Myocyte (in vitro differentiated cells): ENCODE measurements around the gene CPLX3. TPM values are rescaled to one million over a fixed set of nuclear protein-coding genes. Genes with fewer than 3 reads are reported as not detected.
A peak's percentile ranks its signal among the peaks of the same experiment; 100 is the strongest.

ENCODE experiments used
- DNase-seq: peaks from one replicate; pipeline ENCODE4 v3.0.0-alpha.2; 2012; ENCODE audit warnings: low read depth
- total RNA-seq: library from RNA; depleted of rRNA; stranded (reverse); fragments of >200 nt; gene quantifications from 2 replicates; pipeline ENCODE4 v1.2.3, GENCODE V29; 2014

The CPLX3 gene
- total RNA-seq, 1 donor from 2014 or later: not detected

GRCh38 chr15:74827614-74828013 lies 1.2 kb downstream of the CPLX3 start:
- no peak for DNase-seq

- no peak for DNase-seq
These were observed 2.4 kb downstream of the CPLX3 start for GRCh38 chr15:74828835-74829234.

- DNase-seq: no peak
These were observed 3.1 kb downstream of the CPLX3 start for GRCh38 chr15:74829486-74829885.

GRCh38 chr15:74829991-74830390 lies 3.6 kb downstream of the CPLX3 start:
- DNase-seq: no peak

- DNase-seq: peak; percentile 93
These were observed 4.4 kb downstream of the CPLX3 start for GRCh38 chr15:74830868-74831267.

GRCh38 chr15:74831813-74832495 lies 5.5 kb downstream of the CPLX3 start:
- DNase-seq: no peak

GRCh38 chr15:74832826-74833225 lies 6.4 kb downstream of the CPLX3 start:
- no peak for DNase-seq

- DNase-seq: peak; percentile 43
These were observed 7.1 kb downstream of the CPLX3 start for GRCh38 chr15:74833376-74834107.

GRCh38 chr15:74835312-74835823 lies 8.9 kb downstream of the CPLX3 start:
- DNase-seq: peak; percentile 61

GRCh38 chr15:74836846-74837245 lies 10.4 kb downstream of the CPLX3 start:
- DNase-seq: no peak

- no peak for DNase-seq
These were observed 11.2 kb downstream of the CPLX3 start for GRCh38 chr15:74837482-74838136.

GRCh38 chr15:74838137-74838516 lies 11.7 kb downstream of the CPLX3 start:
- DNase-seq: no peak

GRCh38 chr15:74838746-74839525 lies 12.5 kb downstream of the CPLX3 start:
- no peak for DNase-seq

- no peak for DNase-seq
These were observed 13.3 kb downstream of the CPLX3 start for GRCh38 chr15:74839526-74840395.

GRCh38 chr15:74840851-74841775 lies 14.7 kb downstream of the CPLX3 start:
- no peak for DNase-seq

- no peak for DNase-seq
These were observed 15.5 kb downstream of the CPLX3 start for GRCh38 chr15:74841891-74842373.

GRCh38 chr15:74842581-74843444 lies 16.4 kb downstream of the CPLX3 start, which contains the start of gene ULK3:
Gene ULK3 (minus strand): TSS chr15:74843156. CDS start chr15:74843105, 51 bp downstream.
- DNase-seq: peak; percentile 94

- DNase-seq: no peak
These were observed 17.0 kb downstream of the CPLX3 start for GRCh38 chr15:74843445-74843828.
